ENCODE results near the gene MRPL43. TPM values are rescaled to one million over a fixed set of nuclear protein-coding genes. Genes with fewer than 3 reads are reported as not detected.
A peak's percentile ranks its signal among the peaks of the same experiment; 100 is the strongest.

MRPL43 gene
- total and polyA plus RNA-seq, 2 experiments from 2014 or later, result 60.1 to 112 TPM

- Histone ChIP-seq H4K20me1 (ENCODE audit: insufficient read depth, poor library complexity, severe bottlenecking) (no peaks in the 10 kb centered on the region), H3K79me2 (peaks cover 11% of the 10 kb centered on the region), H3K4me2 (no peak overlapping the region), H3K27me3 (no peaks in the 10 kb centered on the region), H3K9me3 (ENCODE audit: low read depth) (no peaks in the 10 kb centered on the region), H3K4me3 (no peak overlapping the region), H2AFZ (no peak overlapping the region), H3K9me2 (replicated peaks; ENCODE audit: insufficient read depth) (no peaks in the 10 kb centered on the region), H3K27ac (no peak overlapping the region), H3K4me1 (ENCODE audit: insufficient read depth) (peaks cover 6% of the 10 kb centered on the region), H3K36me3 (replicated peaks; ENCODE audit: insufficient read depth, low read depth) (no peaks in the 10 kb centered on the region)
- no peak for DNase-seq (ENCODE audit: low spot score)
- 91% methylated on average over 6 of the region's 6 CpGs for WGBS (ENCODE audit: low lambda C conversion rate, missing lambda C conversion rate)
- TF ChIP-seq CTCF (IDR thresholded peaks at IDR 0.05; ENCODE audit: poor library complexity) (no peak), EZH2phosphoT487 (IDR thresholded peaks at IDR 0.05; ENCODE audit: low read depth, severe bottlenecking, unreplicated experiment) (no peak), EZH2 (IDR thresholded peaks at IDR 0.05; ENCODE audit: borderline replicate concordance) (no peak)
These were observed 21.6 kb upstream of the MRPL43 start for GRCh38 chr10:101008823-101009423.

- Histone ChIP-seq H3K4me3 (no peak overlapping the region), H4K20me1 (ENCODE audit: insufficient read depth, poor library complexity, severe bottlenecking) (no peaks in the 10 kb centered on the region), H3K36me3 (replicated peaks; ENCODE audit: insufficient read depth, low read depth) (no peaks in the 10 kb centered on the region), H3K4me2 (no peak overlapping the region), H2AFZ (no peak overlapping the region), H3K27ac (no peak overlapping the region), H3K9me2 (replicated peaks; ENCODE audit: insufficient read depth) (no peaks in the 10 kb centered on the region), H3K79me2 (peaks cover 19% of the 10 kb centered on the region), H3K27me3 (no peaks in the 10 kb centered on the region), H3K4me1 (ENCODE audit: insufficient read depth) (peaks cover 3% of the 10 kb centered on the region), H3K9me3 (ENCODE audit: low read depth) (no peaks in the 10 kb centered on the region)
- TF ChIP-seq EZH2phosphoT487 (IDR thresholded peaks at IDR 0.05; ENCODE audit: low read depth, severe bottlenecking, unreplicated experiment), result no peak
- DNase-seq (ENCODE audit: low spot score), result no peak
- WGBS (ENCODE audit: low lambda C conversion rate, missing lambda C conversion rate), result 75% methylated on average over 13 of the region's 13 CpGs
These were observed 20.9 kb upstream of the MRPL43 start for GRCh38 chr10:101007915-101008822.

GRCh38 chr10:101007099-101007711, 19.9 kb upstream of the MRPL43 start:
- 90% methylated on average over 11 of the region's 11 CpGs for WGBS (ENCODE audit: low lambda C conversion rate, missing lambda C conversion rate)
- DNase-seq (ENCODE audit: low spot score), result no peak

More at GRCh38 chr10:101007099-101007711, 19.9 kb upstream of the MRPL43 start:
- Histone ChIP-seq H3K4me2 (no peak overlapping the region), H3K4me3 (no peak overlapping the region), H2AFZ (no peak overlapping the region), H3K4me1 (ENCODE audit: insufficient read depth) (no peaks in the 10 kb centered on the region), H3K36me3 (replicated peaks; ENCODE audit: insufficient read depth, low read depth) (no peaks in the 10 kb centered on the region), H3K9me3 (ENCODE audit: low read depth) (no peaks in the 10 kb centered on the region), H3K9me2 (replicated peaks; ENCODE audit: insufficient read depth) (no peaks in the 10 kb centered on the region), H3K79me2 (peaks cover 28% of the 10 kb centered on the region), H3K27ac (peak overlapping the region; percentile 20), H3K27me3 (no peaks in the 10 kb centered on the region), H4K20me1 (ENCODE audit: insufficient read depth, poor library complexity, severe bottlenecking) (peaks cover 3% of the 10 kb centered on the region)
- TF ChIP-seq EZH2 (IDR thresholded peaks at IDR 0.05; ENCODE audit: borderline replicate concordance) (no peak), CTCF (IDR thresholded peaks at IDR 0.05; ENCODE audit: poor library complexity) (no peak), EZH2phosphoT487 (IDR thresholded peaks at IDR 0.05; ENCODE audit: low read depth, severe bottlenecking, unreplicated experiment) (no peak)

Data from hepatocyte (in vitro differentiated cells).